ENCODE results near the gene STARD4. TPM values are rescaled to one million over a fixed set of nuclear protein-coding genes. Genes with fewer than 3 reads are reported as not detected.

The STARD4 gene
- total and polyA plus RNA-seq, 8 donors, result 4.4 to 45.5 (median 11.9) TPM

DNA sequence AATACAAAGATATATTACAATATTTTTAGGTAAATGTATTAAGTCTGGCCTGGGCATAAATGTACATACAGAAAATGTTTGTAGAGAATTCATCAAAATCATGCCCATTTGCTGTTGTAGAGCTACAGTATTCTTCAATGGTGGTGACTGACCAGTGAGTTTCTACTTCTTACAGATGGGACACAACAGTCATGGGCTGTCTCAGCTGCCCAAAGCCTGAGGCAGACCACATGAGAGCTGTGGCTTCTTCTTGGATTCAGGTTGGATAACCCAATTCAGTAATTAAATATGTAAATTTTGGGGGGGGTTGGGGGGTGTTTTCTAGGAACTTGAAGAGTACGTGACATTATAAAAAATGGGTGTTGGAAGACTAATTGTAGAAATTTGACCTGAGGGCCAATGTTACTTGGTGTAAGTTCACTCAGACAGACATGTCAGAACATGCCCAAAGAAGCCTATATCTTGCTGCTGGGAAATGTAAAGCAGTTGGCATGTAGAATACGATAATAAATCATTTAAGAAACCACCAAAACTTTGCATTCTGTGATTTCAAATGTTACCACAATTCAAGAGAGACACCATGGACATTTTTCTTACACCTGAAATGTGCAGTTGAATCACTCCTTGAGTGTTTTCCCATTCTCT is 17.9 kb downstream of the STARD4 start:
- Histone ChIP-seq H3K27ac (no peak overlapping the region), H3K9me3 (no peaks in the 10 kb centered on the region), H3K4me1 (no peaks in the 10 kb centered on the region), H3K27me3 (no peaks in the 10 kb centered on the region), H3K36me3 (peaks cover 0 to 17% (median 9%) of the 10 kb centered on the region in 4 donors), H3K4me3 (no peak overlapping the region)
- intact Hi-C loops (cut with DNase I; ENCODE audit: low total_unique reads), result no loop called here
- no peak for DNase-seq
- 90 to 98% (median 98%) methylated on average over 2 of the region's 2 CpGs for WGBS, 5 donors
- TF ChIP-seq EP300 (IDR thresholded peaks at IDR 0.05), result no peak
- TF ChIP-seq, protein P1, sequence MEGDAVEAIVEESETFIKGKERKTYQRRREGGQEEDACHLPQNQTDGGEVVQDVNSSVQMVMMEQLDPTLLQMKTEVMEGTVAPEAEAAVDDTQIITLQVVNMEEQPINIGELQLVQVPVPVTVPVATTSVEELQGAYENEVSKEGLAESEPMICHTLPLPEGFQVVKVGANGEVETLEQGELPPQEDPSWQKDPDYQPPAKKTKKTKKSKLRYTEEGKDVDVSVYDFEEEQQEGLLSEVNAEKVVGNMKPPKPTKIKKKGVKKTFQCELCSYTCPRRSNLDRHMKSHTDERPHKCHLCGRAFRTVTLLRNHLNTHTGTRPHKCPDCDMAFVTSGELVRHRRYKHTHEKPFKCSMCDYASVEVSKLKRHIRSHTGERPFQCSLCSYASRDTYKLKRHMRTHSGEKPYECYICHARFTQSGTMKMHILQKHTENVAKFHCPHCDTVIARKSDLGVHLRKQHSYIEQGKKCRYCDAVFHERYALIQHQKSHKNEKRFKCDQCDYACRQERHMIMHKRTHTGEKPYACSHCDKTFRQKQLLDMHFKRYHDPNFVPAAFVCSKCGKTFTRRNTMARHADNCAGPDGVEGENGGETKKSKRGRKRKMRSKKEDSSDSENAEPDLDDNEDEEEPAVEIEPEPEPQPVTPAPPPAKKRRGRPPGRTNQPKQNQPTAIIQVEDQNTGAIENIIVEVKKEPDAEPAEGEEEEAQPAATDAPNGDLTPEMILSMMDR (IDR thresholded peaks at IDR 0.05), result no peak
- TF ChIP-seq POLR2A (IDR thresholded peaks at IDR 0.05), result no peak
- no peak for TF ChIP-seq POLR2AphosphoS5 (IDR thresholded peaks at IDR 0.05)

DNA sequence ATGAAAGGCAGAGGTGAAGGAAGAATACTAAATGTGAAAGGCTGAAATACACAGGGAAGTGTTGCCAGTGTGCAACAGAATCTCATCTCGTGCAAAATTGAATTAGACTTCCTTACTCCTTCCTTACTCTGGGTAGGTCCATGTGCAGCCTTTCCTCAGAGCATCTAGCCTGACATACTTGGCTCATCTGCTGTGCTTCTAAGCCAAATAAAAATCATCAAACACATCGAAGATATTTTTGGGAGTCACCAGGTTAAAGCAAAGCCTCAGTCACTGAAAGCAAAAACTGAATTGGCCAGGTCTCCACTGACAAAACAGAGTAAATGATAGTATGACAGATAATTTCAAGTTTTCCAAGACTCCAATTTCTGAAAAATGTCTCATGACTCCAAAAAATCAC is 19.3 kb downstream of the STARD4 start:
- Histone ChIP-seq H3K4me3 (no peak overlapping the region), H3K27me3 (no peaks in the 10 kb centered on the region), H3K36me3 (peaks cover 0 to 3% (median 0%) of the 10 kb centered on the region in 4 donors), H3K9me3 (no peaks in the 10 kb centered on the region), H3K27ac (no peak overlapping the region), H3K4me1 (no peaks in the 10 kb centered on the region)
- 74 to 89% (median 79%) methylated on average over 2 of the region's 2 CpGs for WGBS, 5 donors
- TF ChIP-seq POLR2AphosphoS5 (IDR thresholded peaks at IDR 0.05) (no peak), EP300 (IDR thresholded peaks at IDR 0.05) (no peak), POLR2A (IDR thresholded peaks at IDR 0.05) (no peak)
- TF ChIP-seq, protein P1 (IDR thresholded peaks at IDR 0.05), result no peak
- DNase-seq, result no peak
- intact Hi-C loops (cut with DNase I; ENCODE audit: low total_unique reads), result no loop called here

- no peaks in the 10 kb centered on the region for H3K4me1 ChIP-seq
- no peak for DNase-seq
- H3K27ac ChIP-seq, result no peak overlapping the region
- no peaks in the 10 kb centered on the region for H3K27me3 ChIP-seq
- no peaks in the 10 kb centered on the region for H3K9me3 ChIP-seq
- H3K36me3 ChIP-seq, result peaks cover 0 to 4% (median 0%) of the 10 kb centered on the region in 4 donors
- no peak for TF ChIP-seq POLR2AphosphoS5 (IDR thresholded peaks at IDR 0.05)
- TF ChIP-seq POLR2A (IDR thresholded peaks at IDR 0.05), result no peak
- TF ChIP-seq, protein P1 (IDR thresholded peaks at IDR 0.05), result no peak
- TF ChIP-seq EP300 (IDR thresholded peaks at IDR 0.05), result no peak
- no peak overlapping the region for H3K4me3 ChIP-seq
- intact Hi-C loops (cut with DNase I; ENCODE audit: low total_unique reads), result no loop called here
Measured at GRCh38 chr5:111488353-111488752, 24.0 kb downstream of the STARD4 start.

GRCh38 chr5:111486926-111487325 is 25.4 kb downstream of the STARD4 start:
- Histone ChIP-seq H3K9me3 (no peaks in the 10 kb centered on the region), H3K36me3 (peaks cover 0 to 4% (median 0%) of the 10 kb centered on the region in 4 donors), H3K4me3 (no peak overlapping the region), H3K27me3 (no peaks in the 10 kb centered on the region), H3K4me1 (no peaks in the 10 kb centered on the region), H3K27ac (no peak overlapping the region)
- TF ChIP-seq POLR2A (IDR thresholded peaks at IDR 0.05) (no peak), EP300 (IDR thresholded peaks at IDR 0.05) (no peak)
- no peak for DNase-seq
- intact Hi-C loops (cut with DNase I; ENCODE audit: low total_unique reads), result no loop called here

- 54 to 78% (median 65%) methylated on average over 2 of the region's 2 CpGs for WGBS, 5 donors
- no peak for DNase-seq
- Histone ChIP-seq H3K9me3 (no peaks in the 10 kb centered on the region), H3K27me3 (no peaks in the 10 kb centered on the region), H3K27ac (no peak overlapping the region), H3K4me3 (no peak overlapping the region), H3K36me3 (peaks cover 0 to 4% (median 0%) of the 10 kb centered on the region in 4 donors), H3K4me1 (no peaks in the 10 kb centered on the region)
- TF ChIP-seq POLR2A (IDR thresholded peaks at IDR 0.05) (no peak), POLR2AphosphoS5 (IDR thresholded peaks at IDR 0.05) (no peak), EP300 (IDR thresholded peaks at IDR 0.05) (no peak)
- TF ChIP-seq, protein P1 (IDR thresholded peaks at IDR 0.05), result no peak
- intact Hi-C loops (cut with DNase I; ENCODE audit: low total_unique reads), result no loop called here
Measured at GRCh38 chr5:111486055-111486454, 26.3 kb downstream of the STARD4 start.
